ENCODE data around the gene RACK1.

DNA sequence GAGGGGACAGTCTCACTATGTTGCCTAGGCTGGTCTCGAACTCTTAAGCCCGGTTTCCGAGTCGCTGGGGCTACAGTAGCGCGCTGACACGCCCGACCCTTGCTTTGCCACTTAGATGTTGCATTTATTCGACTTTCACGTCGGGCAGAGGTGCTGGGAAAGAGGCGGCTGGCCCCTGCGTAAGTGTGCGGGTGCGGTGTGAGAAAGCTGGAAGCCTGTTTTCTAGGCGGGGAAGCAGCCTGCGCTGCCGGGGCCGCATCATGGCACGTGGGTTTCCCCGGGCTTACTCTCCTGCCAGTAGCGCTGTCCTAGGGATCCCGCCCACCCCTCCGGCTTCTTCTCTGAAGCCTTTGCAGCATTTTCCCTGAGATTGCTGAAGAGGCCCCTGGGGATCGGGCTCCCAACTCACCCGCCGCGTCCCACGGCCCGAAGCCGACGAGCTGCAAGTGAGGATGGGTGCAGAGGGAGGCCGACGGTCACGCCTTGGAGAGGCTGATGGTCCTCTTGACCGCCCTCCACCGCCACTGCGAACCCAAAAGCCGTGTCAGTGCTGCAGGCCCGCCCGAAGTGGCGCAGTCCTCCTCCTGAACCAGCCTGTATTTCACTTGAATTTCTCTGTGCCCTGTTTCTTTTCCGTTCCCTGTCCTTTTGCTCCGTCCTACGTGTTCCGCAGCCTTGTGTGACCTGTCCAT lies 26.4 kb downstream of the RACK1 start:
- TF ChIP-seq, protein P1, sequence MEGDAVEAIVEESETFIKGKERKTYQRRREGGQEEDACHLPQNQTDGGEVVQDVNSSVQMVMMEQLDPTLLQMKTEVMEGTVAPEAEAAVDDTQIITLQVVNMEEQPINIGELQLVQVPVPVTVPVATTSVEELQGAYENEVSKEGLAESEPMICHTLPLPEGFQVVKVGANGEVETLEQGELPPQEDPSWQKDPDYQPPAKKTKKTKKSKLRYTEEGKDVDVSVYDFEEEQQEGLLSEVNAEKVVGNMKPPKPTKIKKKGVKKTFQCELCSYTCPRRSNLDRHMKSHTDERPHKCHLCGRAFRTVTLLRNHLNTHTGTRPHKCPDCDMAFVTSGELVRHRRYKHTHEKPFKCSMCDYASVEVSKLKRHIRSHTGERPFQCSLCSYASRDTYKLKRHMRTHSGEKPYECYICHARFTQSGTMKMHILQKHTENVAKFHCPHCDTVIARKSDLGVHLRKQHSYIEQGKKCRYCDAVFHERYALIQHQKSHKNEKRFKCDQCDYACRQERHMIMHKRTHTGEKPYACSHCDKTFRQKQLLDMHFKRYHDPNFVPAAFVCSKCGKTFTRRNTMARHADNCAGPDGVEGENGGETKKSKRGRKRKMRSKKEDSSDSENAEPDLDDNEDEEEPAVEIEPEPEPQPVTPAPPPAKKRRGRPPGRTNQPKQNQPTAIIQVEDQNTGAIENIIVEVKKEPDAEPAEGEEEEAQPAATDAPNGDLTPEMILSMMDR (IDR thresholded peaks at IDR 0.05), result peak in 2 of 6 experiments; percentile 10 to 25
- no peak for TF ChIP-seq POLR2A (IDR thresholded peaks at IDR 0.05)

Data from thyroid gland (tissue), 4 donors.